GM21526 (cell line): ENCODE results near the gene LATS2.

ENCODE experiments used
- ATAC-seq: cut with Tn5 transposase; IDR thresholded peaks from one replicate; pipeline ENCODE4 v1.9.1; 2021; ENCODE audit warnings: moderate library complexity; ENCODE audit not compliant: unreplicated experiment, low FRiP score

Gene LATS2

GRCh38 chr13:20995245-20995838, 66.0 kb downstream of the LATS2 start:
- ATAC-seq, result no peak

DNA sequence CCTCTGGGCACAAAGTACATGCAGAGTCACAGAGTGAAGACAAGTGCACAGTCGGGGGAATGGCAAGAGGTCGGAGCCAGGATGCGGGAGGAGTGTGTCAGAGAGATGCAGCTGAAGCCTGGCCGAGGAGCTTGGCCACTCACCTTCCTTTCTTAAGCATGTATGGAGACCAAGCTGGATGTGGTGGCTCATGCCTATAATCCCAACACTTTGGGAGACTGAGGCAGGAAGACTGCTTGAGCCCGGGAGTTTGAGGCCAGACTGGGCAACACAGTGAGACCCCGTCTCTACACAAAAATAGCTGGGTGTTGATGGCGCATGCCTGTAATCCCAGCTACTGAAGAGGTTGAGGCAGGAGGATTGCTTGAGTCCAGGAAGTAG, 67.0 kb downstream of the LATS2 start:
- ATAC-seq, result no peak

- ATAC-seq, result no peak
Measured at GRCh38 chr13:20993661-20994440, 67.5 kb downstream of the LATS2 start.

DNA sequence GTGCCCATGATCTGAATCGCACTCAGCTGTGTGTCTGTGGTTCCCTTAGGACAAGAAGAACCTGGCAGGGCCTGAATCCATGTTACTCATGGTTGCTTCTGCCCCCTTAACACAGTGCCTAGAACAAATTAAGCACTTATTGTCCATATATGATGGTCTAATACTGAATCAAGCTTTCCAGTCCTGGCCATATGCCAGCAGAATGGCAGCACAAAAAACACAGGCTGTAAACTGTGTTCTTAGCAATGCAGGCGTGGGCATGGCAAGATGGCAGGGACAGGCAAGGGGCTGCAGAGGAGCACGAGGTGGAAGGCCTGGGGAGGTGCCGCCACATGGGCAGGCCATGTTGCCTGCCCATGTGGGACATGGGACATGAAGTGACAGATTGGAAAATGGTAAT, 68.2 kb downstream of the LATS2 start:
- ATAC-seq, result no peak

DNA sequence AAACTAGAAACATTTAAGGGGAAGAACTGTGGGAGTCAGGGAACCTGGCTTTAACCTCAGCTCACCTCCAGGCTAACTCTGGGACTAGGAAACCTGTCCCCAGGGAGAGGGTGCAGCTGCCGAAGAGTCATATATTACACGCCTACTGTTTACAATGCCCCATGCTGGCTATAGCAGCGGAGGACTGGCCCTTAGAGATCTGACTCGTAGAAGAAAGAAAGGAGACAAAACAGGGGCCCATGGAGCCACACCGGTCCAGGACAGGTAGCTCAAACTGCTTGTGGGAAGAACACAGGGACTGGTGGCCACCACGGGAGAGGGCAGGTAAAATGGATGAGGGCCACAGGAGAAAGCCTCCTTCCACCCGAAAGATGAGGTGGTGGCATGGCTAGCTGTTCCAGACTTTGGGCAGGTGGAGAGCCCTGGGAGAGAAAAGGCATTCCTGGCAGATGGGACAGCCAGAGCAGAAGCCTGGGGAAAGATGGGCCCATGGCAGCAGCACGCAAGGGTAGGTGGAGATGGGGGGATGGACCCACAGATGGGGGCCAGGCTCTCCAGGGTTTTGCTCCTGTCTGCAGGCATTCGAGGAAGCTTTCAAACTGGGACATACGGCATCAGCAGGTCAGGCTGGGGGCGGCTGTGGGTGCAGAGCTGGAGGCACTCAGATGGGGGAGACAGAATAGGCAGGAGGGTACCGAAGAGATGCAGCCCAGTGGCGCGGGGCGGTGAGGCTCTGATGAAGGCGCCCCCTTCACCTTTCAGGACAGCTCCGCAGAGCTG, 69.5 kb downstream of the LATS2 start:
- no peak for ATAC-seq

GRCh38 chr13:20990910-20991525, 70.4 kb downstream of the LATS2 start:
- ATAC-seq, result no peak

DNA sequence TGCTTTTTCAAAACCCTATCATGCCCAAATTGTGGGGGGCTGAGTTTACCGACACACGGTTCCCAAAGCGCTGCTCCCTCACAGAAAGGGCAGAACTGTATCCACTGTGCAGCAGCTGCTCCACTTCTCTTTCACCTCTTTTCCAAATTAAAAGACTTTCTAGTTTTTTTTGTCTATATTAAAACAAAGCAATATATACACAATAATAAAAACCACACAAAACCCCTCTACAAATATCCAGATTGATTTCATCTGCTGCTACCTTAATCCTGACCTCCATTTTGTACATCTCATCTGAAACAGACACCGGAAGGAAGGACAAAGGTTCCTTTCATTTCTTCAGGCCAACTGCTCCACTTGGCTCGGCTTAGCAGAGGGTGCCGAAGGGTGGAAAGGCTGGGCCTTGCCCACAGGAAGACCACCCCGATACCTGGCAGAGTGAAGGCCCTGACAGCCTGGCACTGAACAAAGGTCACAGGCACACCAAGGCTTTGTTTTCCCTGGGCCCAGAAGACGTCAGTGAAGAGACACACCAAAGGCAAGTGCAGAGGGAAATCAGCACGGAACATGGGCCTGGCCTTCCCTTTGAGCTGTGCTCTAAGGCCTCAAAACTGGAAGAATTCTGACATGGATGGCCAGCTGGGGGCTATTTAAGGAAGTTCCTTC, 71.6 kb downstream of the LATS2 start:
- no peak for ATAC-seq

- ATAC-seq, result no peak
Measured at GRCh38 chr13:20988909-20989655, 72.3 kb downstream of the LATS2 start.

- no peak for ATAC-seq
Measured at GRCh38 chr13:20988033-20988908, 73.1 kb downstream of the LATS2 start.

GRCh38 chr13:20987599-20987998, 73.8 kb downstream of the LATS2 start:
- ATAC-seq, result no peak

- no peak for ATAC-seq
Measured at GRCh38 chr13:20984879-20985278, 76.5 kb downstream of the LATS2 start.

- no peak for ATAC-seq
Measured at GRCh38 chr13:20983386-20983785, 78.0 kb downstream of the LATS2 start.

DNA sequence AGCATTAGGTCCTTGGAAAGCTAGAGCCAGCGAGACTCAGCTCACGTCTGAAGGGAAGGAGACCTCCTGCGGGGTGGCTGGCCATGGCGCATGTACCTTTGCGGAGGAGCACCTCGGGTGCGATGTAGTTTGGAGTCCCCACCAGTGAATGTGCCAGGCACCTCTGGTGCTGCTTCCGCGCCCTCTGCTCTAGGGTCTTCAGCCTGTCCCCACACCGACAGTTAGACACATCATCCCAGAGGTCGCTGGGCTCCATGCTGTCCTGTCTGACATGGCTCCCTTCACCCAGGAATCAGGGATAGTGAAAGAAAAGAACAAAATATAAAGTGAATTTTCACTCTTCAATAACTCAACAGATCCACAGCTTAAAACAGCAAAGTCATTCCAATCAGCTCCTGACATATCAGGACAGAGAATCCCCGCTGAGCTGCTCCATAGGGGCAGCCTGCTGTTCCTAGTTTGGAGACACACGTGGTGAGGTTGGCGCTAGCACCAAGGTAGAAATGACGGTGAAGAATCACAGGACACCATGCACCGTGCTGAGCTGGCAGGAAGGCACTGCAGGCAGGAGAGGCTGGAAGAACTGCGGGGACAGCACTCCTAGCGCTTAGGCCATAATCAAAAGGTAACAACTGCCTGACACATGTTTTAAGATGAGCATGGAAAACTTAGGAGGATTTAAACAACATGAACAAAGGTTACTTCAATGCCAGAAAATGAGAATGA, 79.9 kb downstream of the LATS2 start:
- no peak for ATAC-seq

GRCh38 chr13:20980899-20981298, 80.5 kb downstream of the LATS2 start:
- ATAC-seq, result no peak

DNA sequence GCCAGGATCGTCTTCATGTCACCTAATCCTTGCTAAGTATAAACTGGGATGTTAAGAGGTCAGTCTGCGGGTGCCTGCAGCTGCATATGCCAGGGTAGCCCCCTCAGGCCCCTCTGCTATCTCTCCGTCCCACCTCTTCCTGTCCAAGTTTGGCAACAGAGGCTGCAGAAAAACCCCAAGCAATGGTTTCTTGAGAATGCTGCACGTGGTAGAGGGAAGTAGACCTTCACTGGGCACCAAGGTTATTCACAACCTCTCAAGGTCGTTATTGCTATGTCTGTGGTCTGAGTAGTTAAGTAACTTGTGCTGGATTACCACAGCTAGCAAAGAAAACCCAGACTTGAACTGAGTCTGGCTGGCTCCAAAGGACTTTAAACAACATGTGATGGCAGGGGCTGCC, 81.0 kb downstream of the LATS2 start:
- ATAC-seq, result no peak

- no peak for ATAC-seq
Measured at GRCh38 chr13:20977394-20977793, 84.0 kb downstream of the LATS2 start.

DNA sequence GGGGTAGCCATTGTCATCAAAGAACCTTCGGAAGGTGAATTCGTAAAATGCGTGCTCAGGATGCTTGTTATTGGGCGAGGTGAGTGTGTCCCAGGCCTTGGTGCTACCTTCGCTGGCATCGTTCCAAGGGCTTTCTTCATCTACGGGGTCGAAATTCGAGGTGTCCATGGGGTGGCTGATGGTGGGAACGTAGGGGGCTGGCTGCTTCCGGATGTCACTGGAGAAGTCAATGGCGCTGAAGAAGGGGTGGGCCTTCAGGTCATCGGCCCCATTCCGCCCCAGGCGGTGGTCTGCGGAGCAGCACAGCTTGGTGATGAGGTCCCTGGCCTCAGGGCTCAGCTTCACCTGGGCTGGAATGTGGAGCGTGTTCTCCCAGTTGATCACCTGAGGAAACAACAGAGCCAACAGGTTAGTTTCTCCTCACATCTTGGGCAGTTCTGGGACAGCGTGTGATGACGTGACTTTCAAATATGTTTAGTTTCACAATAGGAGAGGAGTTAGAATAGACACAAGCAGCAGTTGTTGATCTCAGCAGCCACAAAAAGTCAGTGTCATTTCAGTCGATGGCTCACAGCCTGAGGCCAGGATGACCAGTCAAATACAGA, 86.3 kb downstream of the LATS2 start:
- ATAC-seq, result no peak

- no peak for ATAC-seq
Measured at GRCh38 chr13:20973886-20974425, 87.4 kb downstream of the LATS2 start.
